Liver (tissue), 3 donors: ENCODE measurements around the gene FTCD.

Experiments
- EGR1 ChIP-seq, 2 donors: IDR thresholded peaks; 2 replicates each; pipeline ENCODE4 v1.6.1; 2016 to 2018; ENCODE audit warnings: antibody characterized with exemption in 2 of 2, low read depth in 2 of 2
- FOXA2 ChIP-seq: IDR thresholded peaks from 2 replicates; pipeline ENCODE4 v1.6.1; 2016; ENCODE audit warnings: antibody characterized with exemption
- GABPA ChIP-seq, 2 donors: IDR thresholded peaks in 1 of 2; conservative IDR thresholded peaks in 1 of 2; 2 replicates each; pipeline ENCODE4 v1.6.1; 2016; ENCODE audit warnings: antibody characterized with exemption in 2 of 2, mild to moderate bottlenecking in 1 of 2, moderate library complexity in 1 of 2
- NR2F2 ChIP-seq: IDR thresholded peaks from 2 replicates; pipeline ENCODE4 v1.6.1; 2016; ENCODE audit warnings: antibody characterized with exemption
- YY1 ChIP-seq: IDR thresholded peaks from 2 replicates; pipeline ENCODE4 v1.6.1; 2016; ENCODE audit warnings: antibody characterized with exemption, mild to moderate bottlenecking
- TF ChIP-seq, protein P1 (sequence below): fragments of 150-350 bp; IDR thresholded peaks from 2 replicates; pipeline ENCODE4 v1.5.1; 2017; ENCODE audit warnings: improper control_type of control experiment, low read depth, low read length; ENCODE audit not compliant: missing input control
- TF ChIP-seq, protein P2 (sequence below): IDR thresholded peaks from 2 replicates; pipeline ENCODE4 v1.6.1; 2016; ENCODE audit warnings: antibody characterized with exemption, mild to moderate bottlenecking
- donor health status: healthy.
- donor health status: healthy.

DNA sequence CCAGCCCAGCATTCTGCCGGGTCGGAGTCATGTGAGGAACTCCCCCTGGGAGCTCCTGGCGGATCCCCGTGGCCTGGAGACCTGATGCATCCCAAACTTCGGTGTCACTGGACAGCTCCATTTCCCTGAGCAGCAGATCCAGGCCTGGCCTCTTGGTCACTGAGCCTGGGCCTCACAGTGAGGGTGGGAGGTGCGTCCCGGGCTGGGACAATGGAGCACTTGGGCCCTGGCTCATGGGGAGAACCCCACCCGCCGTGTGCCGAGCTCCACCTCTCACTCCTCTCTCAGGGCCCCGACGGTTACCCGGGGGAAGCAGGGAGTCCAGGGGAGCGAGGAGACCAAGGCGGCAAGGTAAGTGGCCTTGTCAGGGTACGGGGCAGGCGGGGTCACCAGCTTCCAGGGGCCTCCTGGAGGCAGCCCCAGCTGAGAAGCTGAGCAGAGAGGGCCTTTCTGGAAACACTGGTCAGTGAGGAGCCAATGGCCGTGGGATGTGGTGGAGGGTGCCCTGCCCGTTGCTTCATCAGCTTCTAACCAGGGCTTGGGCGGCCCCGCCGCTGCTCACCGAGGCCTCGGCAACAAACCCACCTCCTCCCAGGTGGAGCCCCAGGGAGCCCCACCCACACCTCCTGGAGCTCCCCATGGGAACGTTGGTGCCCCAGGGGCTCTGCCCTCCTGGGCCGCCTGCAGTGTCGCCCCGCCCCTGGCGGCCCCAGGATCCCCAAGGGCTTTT is 37.6 kb downstream of the FTCD start:
- TF ChIP-seq, protein P1, sequence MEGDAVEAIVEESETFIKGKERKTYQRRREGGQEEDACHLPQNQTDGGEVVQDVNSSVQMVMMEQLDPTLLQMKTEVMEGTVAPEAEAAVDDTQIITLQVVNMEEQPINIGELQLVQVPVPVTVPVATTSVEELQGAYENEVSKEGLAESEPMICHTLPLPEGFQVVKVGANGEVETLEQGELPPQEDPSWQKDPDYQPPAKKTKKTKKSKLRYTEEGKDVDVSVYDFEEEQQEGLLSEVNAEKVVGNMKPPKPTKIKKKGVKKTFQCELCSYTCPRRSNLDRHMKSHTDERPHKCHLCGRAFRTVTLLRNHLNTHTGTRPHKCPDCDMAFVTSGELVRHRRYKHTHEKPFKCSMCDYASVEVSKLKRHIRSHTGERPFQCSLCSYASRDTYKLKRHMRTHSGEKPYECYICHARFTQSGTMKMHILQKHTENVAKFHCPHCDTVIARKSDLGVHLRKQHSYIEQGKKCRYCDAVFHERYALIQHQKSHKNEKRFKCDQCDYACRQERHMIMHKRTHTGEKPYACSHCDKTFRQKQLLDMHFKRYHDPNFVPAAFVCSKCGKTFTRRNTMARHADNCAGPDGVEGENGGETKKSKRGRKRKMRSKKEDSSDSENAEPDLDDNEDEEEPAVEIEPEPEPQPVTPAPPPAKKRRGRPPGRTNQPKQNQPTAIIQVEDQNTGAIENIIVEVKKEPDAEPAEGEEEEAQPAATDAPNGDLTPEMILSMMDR = no peak
- no peak for TF ChIP-seq FOXA2
- TF ChIP-seq NR2F2 = no peak
- no peak for TF ChIP-seq YY1
- TF ChIP-seq, protein P2, sequence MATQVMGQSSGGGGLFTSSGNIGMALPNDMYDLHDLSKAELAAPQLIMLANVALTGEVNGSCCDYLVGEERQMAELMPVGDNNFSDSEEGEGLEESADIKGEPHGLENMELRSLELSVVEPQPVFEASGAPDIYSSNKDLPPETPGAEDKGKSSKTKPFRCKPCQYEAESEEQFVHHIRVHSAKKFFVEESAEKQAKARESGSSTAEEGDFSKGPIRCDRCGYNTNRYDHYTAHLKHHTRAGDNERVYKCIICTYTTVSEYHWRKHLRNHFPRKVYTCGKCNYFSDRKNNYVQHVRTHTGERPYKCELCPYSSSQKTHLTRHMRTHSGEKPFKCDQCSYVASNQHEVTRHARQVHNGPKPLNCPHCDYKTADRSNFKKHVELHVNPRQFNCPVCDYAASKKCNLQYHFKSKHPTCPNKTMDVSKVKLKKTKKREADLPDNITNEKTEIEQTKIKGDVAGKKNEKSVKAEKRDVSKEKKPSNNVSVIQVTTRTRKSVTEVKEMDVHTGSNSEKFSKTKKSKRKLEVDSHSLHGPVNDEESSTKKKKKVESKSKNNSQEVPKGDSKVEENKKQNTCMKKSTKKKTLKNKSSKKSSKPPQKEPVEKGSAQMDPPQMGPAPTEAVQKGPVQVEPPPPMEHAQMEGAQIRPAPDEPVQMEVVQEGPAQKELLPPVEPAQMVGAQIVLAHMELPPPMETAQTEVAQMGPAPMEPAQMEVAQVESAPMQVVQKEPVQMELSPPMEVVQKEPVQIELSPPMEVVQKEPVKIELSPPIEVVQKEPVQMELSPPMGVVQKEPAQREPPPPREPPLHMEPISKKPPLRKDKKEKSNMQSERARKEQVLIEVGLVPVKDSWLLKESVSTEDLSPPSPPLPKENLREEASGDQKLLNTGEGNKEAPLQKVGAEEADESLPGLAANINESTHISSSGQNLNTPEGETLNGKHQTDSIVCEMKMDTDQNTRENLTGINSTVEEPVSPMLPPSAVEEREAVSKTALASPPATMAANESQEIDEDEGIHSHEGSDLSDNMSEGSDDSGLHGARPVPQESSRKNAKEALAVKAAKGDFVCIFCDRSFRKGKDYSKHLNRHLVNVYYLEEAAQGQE = no peak
- no peak for TF ChIP-seq EGR1 (IDR thresholded peaks at IDR 0.05; ENCODE audit: low read depth in 2 of 2)
- no peak for TF ChIP-seq GABPA (IDR thresholded peaks at IDR 0.05 in 1 of 2, conservative IDR thresholded peaks at IDR 0.05 in 1 of 2)
